ENCODE measurements around the gene PTPRN2.

The PTPRN2 gene

DNA sequence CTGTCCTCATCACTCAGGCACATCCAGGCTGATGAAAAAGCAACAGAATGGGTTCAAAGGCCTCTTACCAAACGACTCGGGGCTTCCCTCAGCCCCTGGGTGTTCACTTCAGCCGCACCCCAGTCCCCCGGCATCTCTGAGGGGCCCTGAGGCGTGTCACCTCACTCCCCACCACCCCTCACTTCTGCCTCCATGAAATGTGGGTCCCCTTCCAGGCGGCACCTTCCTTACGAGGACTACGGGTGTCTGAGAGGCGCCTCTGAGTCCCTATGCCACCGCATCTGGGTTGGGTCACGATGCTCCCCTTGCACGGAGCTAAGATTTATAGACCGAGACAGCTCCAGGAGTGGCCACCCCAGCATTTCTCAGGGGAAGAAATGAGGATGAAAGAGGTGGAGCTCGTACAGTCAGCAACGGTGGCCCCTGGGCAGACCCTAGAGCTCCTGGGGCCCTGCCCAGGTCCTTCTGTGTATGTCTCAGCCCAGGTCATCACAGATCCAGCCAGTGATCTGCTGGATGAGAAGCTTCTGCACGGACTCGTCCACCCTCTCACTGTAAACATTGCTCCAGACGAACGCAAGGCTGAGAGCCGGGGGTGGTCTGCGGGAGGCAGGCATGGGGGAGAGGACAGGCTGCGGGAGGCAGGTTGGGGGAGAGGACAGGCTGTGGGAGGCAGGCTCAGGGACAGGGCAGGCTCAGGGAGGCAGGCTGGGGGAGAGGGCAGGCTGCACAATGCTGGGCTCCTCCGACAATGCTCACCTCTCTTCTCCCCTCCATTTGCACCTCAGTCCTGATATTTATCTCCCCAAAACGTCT lies 842.6 kb downstream of the PTPRN2 start:
- TF ChIP-seq, protein P1, sequence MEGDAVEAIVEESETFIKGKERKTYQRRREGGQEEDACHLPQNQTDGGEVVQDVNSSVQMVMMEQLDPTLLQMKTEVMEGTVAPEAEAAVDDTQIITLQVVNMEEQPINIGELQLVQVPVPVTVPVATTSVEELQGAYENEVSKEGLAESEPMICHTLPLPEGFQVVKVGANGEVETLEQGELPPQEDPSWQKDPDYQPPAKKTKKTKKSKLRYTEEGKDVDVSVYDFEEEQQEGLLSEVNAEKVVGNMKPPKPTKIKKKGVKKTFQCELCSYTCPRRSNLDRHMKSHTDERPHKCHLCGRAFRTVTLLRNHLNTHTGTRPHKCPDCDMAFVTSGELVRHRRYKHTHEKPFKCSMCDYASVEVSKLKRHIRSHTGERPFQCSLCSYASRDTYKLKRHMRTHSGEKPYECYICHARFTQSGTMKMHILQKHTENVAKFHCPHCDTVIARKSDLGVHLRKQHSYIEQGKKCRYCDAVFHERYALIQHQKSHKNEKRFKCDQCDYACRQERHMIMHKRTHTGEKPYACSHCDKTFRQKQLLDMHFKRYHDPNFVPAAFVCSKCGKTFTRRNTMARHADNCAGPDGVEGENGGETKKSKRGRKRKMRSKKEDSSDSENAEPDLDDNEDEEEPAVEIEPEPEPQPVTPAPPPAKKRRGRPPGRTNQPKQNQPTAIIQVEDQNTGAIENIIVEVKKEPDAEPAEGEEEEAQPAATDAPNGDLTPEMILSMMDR (IDR thresholded peaks at IDR 0.05): no peak
- no peaks in the 10 kb centered on the region for H3K36me3 ChIP-seq (ENCODE audit: control insufficient read depth, insufficient read depth, low read length)
- H3K9me3 ChIP-seq (ENCODE audit: control insufficient read depth, low read length): no peaks in the 10 kb centered on the region
- no peaks in the 10 kb centered on the region for H3K27me3 ChIP-seq (ENCODE audit: control insufficient read depth, insufficient read depth, low read length)
- no peak overlapping the region for H3K9ac ChIP-seq
- H3K79me2 ChIP-seq: no peaks in the 10 kb centered on the region
- H3K4me1 ChIP-seq: no peaks in the 10 kb centered on the region
- H3K27ac ChIP-seq: no peak overlapping the region
- no peak overlapping the region for H3K4me2 ChIP-seq (ENCODE audit: low read length)
- no peak overlapping the region for H3K4me3 ChIP-seq (ENCODE audit: low read depth, low read length)
- no peak overlapping the region for H2AFZ ChIP-seq

DNA sequence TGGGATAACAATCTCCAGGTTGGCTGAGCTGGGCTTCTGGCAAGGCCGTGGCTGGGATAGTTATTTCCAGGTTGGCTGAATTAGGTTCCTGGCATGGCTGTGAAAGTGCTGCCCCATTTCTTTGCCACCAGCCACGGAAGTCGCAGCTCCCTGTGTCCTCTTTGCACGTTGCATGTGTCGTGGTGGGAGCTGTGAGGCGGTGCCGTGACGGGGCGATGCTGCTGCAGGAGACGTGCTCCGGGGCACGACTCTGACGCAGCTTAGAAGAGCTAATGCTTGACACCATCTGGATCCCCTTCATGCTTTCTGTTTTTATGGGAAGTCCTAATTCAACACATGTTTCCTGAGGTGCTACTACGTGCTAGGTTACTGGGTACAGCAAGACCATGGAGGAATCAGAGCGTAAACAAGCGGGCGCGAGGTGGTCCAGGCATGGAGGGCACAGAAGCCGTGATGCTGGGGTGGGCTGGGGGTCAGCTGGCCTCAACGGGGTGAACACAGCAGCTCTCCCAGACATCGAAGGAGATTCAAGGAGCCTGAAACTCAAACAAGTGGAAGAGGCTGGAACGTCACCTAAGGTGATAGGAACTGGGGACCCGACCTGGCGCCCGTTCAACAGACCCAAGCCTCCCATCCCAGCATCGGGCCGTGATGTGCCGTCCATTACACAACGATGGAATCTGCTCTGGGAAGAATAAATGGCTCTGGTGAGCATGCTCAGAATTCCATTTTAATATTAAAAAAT lies 843.7 kb downstream of the PTPRN2 start:
- no peaks in the 10 kb centered on the region for H3K36me3 ChIP-seq (ENCODE audit: control insufficient read depth, insufficient read depth, low read length)
- no peaks in the 10 kb centered on the region for H3K27me3 ChIP-seq (ENCODE audit: control insufficient read depth, insufficient read depth, low read length)
- H3K79me2 ChIP-seq: no peaks in the 10 kb centered on the region
- no peak overlapping the region for H2AFZ ChIP-seq
- no peak overlapping the region for H3K4me2 ChIP-seq (ENCODE audit: low read length)
- H3K9ac ChIP-seq: no peak overlapping the region
- H3K27ac ChIP-seq: no peak overlapping the region
- H3K9me3 ChIP-seq (ENCODE audit: control insufficient read depth, low read length): no peaks in the 10 kb centered on the region
- no peak overlapping the region for H3K4me3 ChIP-seq (ENCODE audit: low read depth, low read length)
- TF ChIP-seq, protein P1 (IDR thresholded peaks at IDR 0.05): no peak
- no peaks in the 10 kb centered on the region for H3K4me1 ChIP-seq

DNA sequence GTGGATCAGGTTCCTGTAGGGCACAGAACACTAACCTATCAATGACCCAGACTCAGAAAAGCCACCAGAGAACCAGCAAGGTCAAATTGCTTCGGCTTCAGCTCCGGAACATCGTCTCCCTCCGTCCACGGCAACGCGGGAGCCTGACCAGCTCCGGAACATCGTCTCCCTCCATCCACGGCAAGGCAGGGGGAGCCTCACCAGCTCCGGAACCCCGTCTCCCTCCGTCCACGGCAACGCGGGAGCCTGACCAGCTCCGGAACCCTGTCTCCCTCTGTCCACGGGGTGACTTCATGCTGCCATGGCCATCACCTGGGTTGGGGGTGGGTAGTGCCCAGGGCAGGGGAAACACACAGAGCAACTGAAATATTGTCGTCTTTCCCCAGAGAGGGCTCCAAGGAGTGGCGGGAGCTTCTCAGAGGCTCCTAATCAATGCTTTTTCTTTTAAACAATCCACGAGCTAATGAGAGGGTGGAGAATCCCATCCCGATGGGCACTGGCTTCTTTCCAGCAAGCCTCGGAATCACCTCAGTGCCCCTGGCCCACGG lies 847.3 kb downstream of the PTPRN2 start:
- Histone ChIP-seq H3K4me2 (ENCODE audit: low read length) (no peak overlapping the region), H3K9ac (no peak overlapping the region), H3K27ac (no peak overlapping the region), H3K9me3 (ENCODE audit: control insufficient read depth, low read length) (no peaks in the 10 kb centered on the region), H3K27me3 (ENCODE audit: control insufficient read depth, insufficient read depth, low read length) (no peaks in the 10 kb centered on the region), H3K4me1 (no peaks in the 10 kb centered on the region), H2AFZ (no peak overlapping the region), H3K4me3 (ENCODE audit: low read depth, low read length) (no peak overlapping the region), H3K36me3 (ENCODE audit: control insufficient read depth, insufficient read depth, low read length) (no peaks in the 10 kb centered on the region), H3K79me2 (no peaks in the 10 kb centered on the region)
- TF ChIP-seq, protein P1 (IDR thresholded peaks at IDR 0.05): no peak

GRCh38 chr7:157739650-157740049 lies 848.0 kb downstream of the PTPRN2 start:
- no peaks in the 10 kb centered on the region for H3K4me1 ChIP-seq
- H2AFZ ChIP-seq: no peak overlapping the region
- H3K9ac ChIP-seq: no peak overlapping the region
- H3K27ac ChIP-seq: no peak overlapping the region
- H3K9me3 ChIP-seq (ENCODE audit: control insufficient read depth, low read length): no peaks in the 10 kb centered on the region
- H3K27me3 ChIP-seq (ENCODE audit: control insufficient read depth, insufficient read depth, low read length): no peaks in the 10 kb centered on the region
- no peaks in the 10 kb centered on the region for H3K36me3 ChIP-seq (ENCODE audit: control insufficient read depth, insufficient read depth, low read length)
- H3K4me2 ChIP-seq (ENCODE audit: low read length): no peak overlapping the region
- no peak overlapping the region for H3K4me3 ChIP-seq (ENCODE audit: low read depth, low read length)
- TF ChIP-seq, protein P1 (IDR thresholded peaks at IDR 0.05): no peak
- H3K79me2 ChIP-seq: no peaks in the 10 kb centered on the region

Measured in parathyroid adenoma (tissue), 2 donors.